GM21825 (cell line): Measurements from ENCODE around the gene ZFP69B.
A peak's percentile ranks its signal among the peaks of the same experiment; 100 is the strongest.
"Not testable (repeated sequence)": the region's sequence is repeated elsewhere in the genome, so short reads cannot be mapped to it uniquely, and the experiment has no call there.

Experiments
- ATAC-seq: cut with Tn5 transposase; IDR thresholded peaks from one replicate; pipeline ENCODE4 v1.9.1; 2021; ENCODE audit warnings: mild to moderate bottlenecking, moderate library complexity; ENCODE audit not compliant: unreplicated experiment

Gene ZFP69B

GRCh38 chr1:40435471-40435870 is 14.8 kb upstream of the ZFP69B start:
- no peak for ATAC-seq

- ATAC-seq = no peak
Measured at GRCh38 chr1:40435876-40436275, 14.4 kb upstream of the ZFP69B start.

- no peak for ATAC-seq
Measured at GRCh38 chr1:40438391-40439015, 11.8 kb upstream of the ZFP69B start.

- no peak for ATAC-seq
Measured at GRCh38 chr1:40439247-40439646, 11.0 kb upstream of the ZFP69B start.

- ATAC-seq = peak; percentile 47
Measured at GRCh38 chr1:40450495-40451237, 390 bp downstream of the ZFP69B start.

- ATAC-seq = peak; percentile 16
Measured at GRCh38 chr1:40451238-40451585, 936 bp downstream of the ZFP69B start.

GRCh38 chr1:40454873-40455272 is 4.6 kb downstream of the ZFP69B start:
- no peak for ATAC-seq

GRCh38 chr1:40462956-40463590 is 12.8 kb downstream of the ZFP69B start:
- ATAC-seq = no peak

GRCh38 chr1:40469327-40469726 is 19.1 kb downstream of the ZFP69B start:
- no peak for ATAC-seq

GRCh38 chr1:40475268-40475667 is 25.0 kb downstream of the ZFP69B start:
- ATAC-seq = no peak

GRCh38 chr1:40476924-40477677 is 26.8 kb downstream of the ZFP69B start, which contains the start of gene ZFP69:
ZFP69 (plus strand) TSS chr1:40477290; CDS start chr1:40479362, 2,072 bp downstream.
- peak; percentile 87 for ATAC-seq

- peak; percentile 28 for ATAC-seq
Measured at GRCh38 chr1:40477678-40478053, 27.4 kb downstream of the ZFP69B start.

- ATAC-seq = no peak
Measured at GRCh38 chr1:40478276-40478675, 28.0 kb downstream of the ZFP69B start.

GRCh38 chr1:40479156-40479555 is 28.9 kb downstream of the ZFP69B start:
- ATAC-seq = no peak

GRCh38 chr1:40495315-40495903 is 45.1 kb downstream of the ZFP69B start:
- no peak for ATAC-seq

- not testable (repeated sequence) for ATAC-seq
Measured at GRCh38 chr1:40502651-40503050, 52.4 kb downstream of the ZFP69B start.

GRCh38 chr1:40507973-40508372 is 57.7 kb downstream of the ZFP69B start:
- ATAC-seq = no peak

GRCh38 chr1:40508375-40509341 is 58.4 kb downstream of the ZFP69B start, which contains the start of gene EXO5:
EXO5 (plus strand) TSS chr1:40508767; CDS start chr1:40514545, 5,778 bp downstream.
- ATAC-seq = peak; percentile 94
